ENCODE data around the gene CECR2.

DNA sequence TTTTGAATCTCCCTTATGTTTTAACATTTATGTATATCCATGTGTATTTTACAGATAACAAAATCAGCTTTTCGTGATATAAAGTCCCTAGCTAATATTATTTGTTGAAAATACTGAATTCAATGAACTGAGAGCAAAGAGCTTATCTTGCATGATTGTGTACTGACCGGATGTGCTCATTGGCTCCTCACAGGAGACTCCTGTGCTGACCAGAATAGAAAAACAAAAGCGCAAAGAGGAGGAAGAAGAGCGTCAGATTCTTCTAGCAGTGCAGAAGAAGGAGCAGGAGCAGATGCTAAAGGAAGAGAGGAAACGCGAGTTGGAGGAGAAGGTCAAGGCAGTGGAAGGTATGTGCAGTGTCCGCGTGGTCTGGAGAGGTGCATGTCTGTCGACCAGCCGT lies 154.7 kb downstream of the CECR2 start:
- TF ChIP-seq, protein P1, sequence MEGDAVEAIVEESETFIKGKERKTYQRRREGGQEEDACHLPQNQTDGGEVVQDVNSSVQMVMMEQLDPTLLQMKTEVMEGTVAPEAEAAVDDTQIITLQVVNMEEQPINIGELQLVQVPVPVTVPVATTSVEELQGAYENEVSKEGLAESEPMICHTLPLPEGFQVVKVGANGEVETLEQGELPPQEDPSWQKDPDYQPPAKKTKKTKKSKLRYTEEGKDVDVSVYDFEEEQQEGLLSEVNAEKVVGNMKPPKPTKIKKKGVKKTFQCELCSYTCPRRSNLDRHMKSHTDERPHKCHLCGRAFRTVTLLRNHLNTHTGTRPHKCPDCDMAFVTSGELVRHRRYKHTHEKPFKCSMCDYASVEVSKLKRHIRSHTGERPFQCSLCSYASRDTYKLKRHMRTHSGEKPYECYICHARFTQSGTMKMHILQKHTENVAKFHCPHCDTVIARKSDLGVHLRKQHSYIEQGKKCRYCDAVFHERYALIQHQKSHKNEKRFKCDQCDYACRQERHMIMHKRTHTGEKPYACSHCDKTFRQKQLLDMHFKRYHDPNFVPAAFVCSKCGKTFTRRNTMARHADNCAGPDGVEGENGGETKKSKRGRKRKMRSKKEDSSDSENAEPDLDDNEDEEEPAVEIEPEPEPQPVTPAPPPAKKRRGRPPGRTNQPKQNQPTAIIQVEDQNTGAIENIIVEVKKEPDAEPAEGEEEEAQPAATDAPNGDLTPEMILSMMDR (IDR thresholded peaks at IDR 0.05; ENCODE audit: low read depth, low read length, poor library complexity, severe bottlenecking): no peak
- TF ChIP-seq EZH2phosphoT487 (IDR thresholded peaks at IDR 0.05; ENCODE audit: borderline replicate concordance, low read length): no peak

Measured in DOHH2 (cell line).